H1 (cell line): ENCODE measurements around the gene SLC35D3. TPM values are rescaled to one million over a fixed set of nuclear protein-coding genes. Genes with fewer than 3 reads are reported as not detected.

Experiments
- CTCF ChIA-PET: fragments of 300-600 bp; sonication (Branson Sonifier 250); formaldehyde crosslinking; loops from one replicate; lab custom pipeline; 2021; ENCODE audit not compliant: partially characterized antibody; lab: Charles Lee
- POLR2A ChIA-PET: fragments of 300-600 bp; sonication (Branson Sonifier 250); formaldehyde crosslinking; loops from one replicate; lab custom pipeline; 2021; ENCODE audit warnings: inconsistent platforms; ENCODE audit not compliant: partially characterized antibody; lab: Charles Lee
- DNase-seq, 2 experiments: peaks; one replicate each; pipeline versions ENCODE4 v3.0.0 to v3.0.0-alpha.2; 2010 to 2022; ENCODE audit warnings: low spot score in 2 of 2, low read depth in 1 of 2, mixed read lengths in 1 of 2
- FAIRE-seq: peaks from 2 replicates; lab custom pipeline; 2011; peaks lifted over from hg19 to GRCh38; lab: Jason Lieb, UNC
- H2AFZ ChIP-seq: 2 replicates; pipeline ENCODE4 v1.8.1; 2012; ENCODE audit warnings: low read length, inconsistent platforms
- H2AK5ac ChIP-seq: 2 replicates; pipeline ENCODE4 v1.6.1; 2013; ENCODE audit warnings: low read depth, low read length
- H2BK120ac ChIP-seq: replicated peaks from 2 replicates; pipeline ENCODE3; 2013; ENCODE audit warnings: low read depth, low read length, inconsistent platforms
- H2BK12ac ChIP-seq: 2 replicates; pipeline ENCODE4 v1.6.1; 2013; ENCODE audit warnings: low read depth, low read length
- H2BK15ac ChIP-seq: 2 replicates; pipeline ENCODE4 v1.6.1; 2013; ENCODE audit warnings: low read length
- H2BK20ac ChIP-seq: 2 replicates; pipeline ENCODE4 v1.6.1; 2013; ENCODE audit warnings: low read length
- H2BK5ac ChIP-seq: 2 replicates; pipeline ENCODE4 v1.6.1; 2013; ENCODE audit warnings: low read depth, low read length
- H3K14ac ChIP-seq: 2 replicates; pipeline ENCODE4 v1.6.1; 2013; ENCODE audit warnings: inconsistent platforms; ENCODE audit not compliant: insufficient read length
- H3K18ac ChIP-seq: 2 replicates; pipeline ENCODE4 v1.6.1; 2013; ENCODE audit warnings: low read length; ENCODE audit errors: extremely low read depth
- H3K23ac ChIP-seq: 2 replicates; pipeline ENCODE4 v1.6.1; 2013; ENCODE audit warnings: inconsistent platforms; ENCODE audit not compliant: insufficient read length
- H3K23me2 ChIP-seq: 2 replicates; pipeline ENCODE4 v1.6.1; 2013; ENCODE audit warnings: low read depth, low read length
- H3K27ac ChIP-seq: 2 replicates; pipeline ENCODE4 v1.6.1; 2011; ENCODE audit warnings: low read depth, low read length, inconsistent platforms
- H3K27me3 ChIP-seq, 4 experiments: replicated peaks in 1 of 4; 1 replicate in 1 of 4; 2 replicates in 3 of 4; pipeline versions ENCODE4 v1.6.1 to v1.8.1; 2011 to 2013; ENCODE audit warnings: low read length in 3 of 4, mild to moderate bottlenecking in 3 of 4, inconsistent platforms in 2 of 4, mixed read lengths in 2 of 4, moderate library complexity in 1 of 4; ENCODE audit not compliant: control insufficient read depth in 3 of 4, insufficient read depth in 3 of 4; ENCODE audit errors: extremely low read depth in 1 of 4
- H3K36me3 ChIP-seq, 4 experiments: 2 replicates each; pipeline versions ENCODE4 v1.6.1 to v1.8.1; 2011 to 2013; ENCODE audit warnings: mild to moderate bottlenecking in 4 of 4, low read length in 3 of 4, moderate library complexity in 2 of 4, control low read depth in 1 of 4, inconsistent platforms in 1 of 4; ENCODE audit not compliant: insufficient read depth in 4 of 4, control insufficient read depth in 2 of 4
- H3K4ac ChIP-seq: replicated peaks from 2 replicates; pipeline ENCODE3; 2013; ENCODE audit warnings: low read length, low read depth, mixed read lengths, inconsistent platforms; ENCODE audit not compliant: insufficient read length
- H3K4me1 ChIP-seq, 4 experiments: replicated peaks in 1 of 4; 1 replicate in 1 of 4; 2 replicates in 3 of 4; pipeline versions ENCODE4 v1.6.1 to v1.8.1; 2011 to 2013; ENCODE audit warnings: low read length in 3 of 4, inconsistent platforms in 2 of 4, mixed read lengths in 1 of 4; ENCODE audit not compliant: insufficient read depth in 4 of 4, control insufficient read depth in 3 of 4
- H3K4me2 ChIP-seq, 2 experiments: 2 replicates each; pipeline versions ENCODE4 v1.6.1 to v1.8.1; 2011 to 2013; ENCODE audit warnings: low read depth in 2 of 2, low read length in 2 of 2, control low read depth in 1 of 2, inconsistent platforms in 1 of 2, mild to moderate bottlenecking in 1 of 2; ENCODE audit not compliant: insufficient read depth in 1 of 2
- H3K4me3 ChIP-seq, 4 experiments: fragments of 200-600, 300-600 bp in 1 of 4; sonication (generic), shearing (Covaris generic), sonication (Bioruptor Twin) in 1 of 4; 2 replicates each; pipeline versions ENCODE4 v1.5.1 to v1.8.1; 2011 to 2016; ENCODE audit warnings: low read length in 4 of 4, low read depth in 3 of 4, control low read depth in 2 of 4, inconsistent platforms in 2 of 4, mild to moderate bottlenecking in 2 of 4, mixed read lengths in 1 of 4, moderate library complexity in 1 of 4; ENCODE audit not compliant: insufficient read depth in 2 of 4; ENCODE audit errors: extremely low read depth in 1 of 4
- H3K56ac ChIP-seq: replicated peaks from 2 replicates; pipeline ENCODE3; 2013; ENCODE audit warnings: low read depth, mild to moderate bottlenecking, mixed read lengths, low read length, inconsistent platforms; ENCODE audit not compliant: insufficient read length
- H3K79me1 ChIP-seq: 2 replicates; pipeline ENCODE4 v1.6.1; 2013; ENCODE audit warnings: low read depth, low read length, control low read depth
- H3K79me2 ChIP-seq, 2 experiments: 2 replicates each; pipeline versions ENCODE4 v1.6.1 to v1.8.1; 2012 to 2013; ENCODE audit warnings: low read length in 2 of 2, mild to moderate bottlenecking in 2 of 2, inconsistent platforms in 1 of 2; ENCODE audit not compliant: insufficient read depth in 2 of 2, control insufficient read depth in 1 of 2
- H3K9ac ChIP-seq, 4 experiments: replicated peaks in 1 of 4; 1 replicate in 1 of 4; 2 replicates in 3 of 4; pipeline versions ENCODE4 v1.6.1 to v1.8.1; 2011 to 2013; ENCODE audit warnings: low read depth in 3 of 4, low read length in 3 of 4, control low read depth in 2 of 4, mild to moderate bottlenecking in 2 of 4, moderate library complexity in 2 of 4, inconsistent platforms in 1 of 4; ENCODE audit errors: extremely low read depth in 1 of 4
- H3K9me3 ChIP-seq, 2 experiments: 2 replicates each; pipeline versions ENCODE4 v1.6.1 to v1.8.1; 2012 to 2013; ENCODE audit warnings: mild to moderate bottlenecking in 2 of 2, moderate library complexity in 2 of 2, control low read depth in 1 of 2, inconsistent platforms in 1 of 2, low read depth in 1 of 2, low read length in 1 of 2, mixed read lengths in 1 of 2; ENCODE audit not compliant: insufficient read depth in 2 of 2
- H4K20me1 ChIP-seq, 2 experiments: replicated peaks in 1 of 2; 2 replicates each; pipeline versions ENCODE3 to v1.8.1; 2011 to 2013; ENCODE audit warnings: inconsistent platforms in 2 of 2, low read length in 2 of 2, mild to moderate bottlenecking in 1 of 2; ENCODE audit not compliant: insufficient read depth in 2 of 2, control insufficient read depth in 1 of 2
- H4K5ac ChIP-seq: 2 replicates; pipeline ENCODE4 v1.6.1; 2013; ENCODE audit warnings: low read length, low read depth, mixed read lengths, inconsistent platforms; ENCODE audit not compliant: insufficient read length
- H4K8ac ChIP-seq: 2 replicates; pipeline ENCODE4 v1.8.0; 2013; ENCODE audit warnings: mild to moderate bottlenecking, moderate library complexity, low read length, inconsistent platforms; ENCODE audit not compliant: insufficient read depth; ENCODE audit errors: extremely low read depth
- H4K91ac ChIP-seq: replicated peaks from 2 replicates; pipeline ENCODE3; 2013; ENCODE audit warnings: low read length, mixed read lengths, inconsistent platforms; ENCODE audit not compliant: insufficient read length
- ATF2 ChIP-seq: IDR thresholded peaks from 2 replicates; pipeline ENCODE4 v1.6.1; 2012; ENCODE audit warnings: low read length, inconsistent platforms
- CBX5 ChIP-seq: fragments of 300-800, 300-1000 bp; sonication (generic); IDR thresholded peaks from 2 replicates; pipeline ENCODE4 v1.7.1; 2016; ENCODE audit warnings: antibody characterized with exemption, low read length, low read depth
- CREB1 ChIP-seq: IDR thresholded peaks from 2 replicates; pipeline ENCODE4 v1.6.1; 2012; ENCODE audit warnings: inconsistent platforms
- CTCF ChIP-seq, 3 experiments: IDR thresholded peaks; 1 replicate in 2 of 3; 2 replicates in 1 of 3; pipeline versions ENCODE4 v1.5.1 to v1.6.1; 2011; ENCODE audit warnings: low read length in 3 of 3, mild to moderate bottlenecking in 3 of 3, inconsistent platforms in 2 of 3, low read depth in 1 of 3, moderate library complexity in 1 of 3; ENCODE audit not compliant: insufficient read depth in 1 of 3; ENCODE audit errors: control extremely low read depth in 1 of 3
- HDAC2 ChIP-seq, 2 experiments: fragments of 300-600 bp in 1 of 2; sonication (generic) in 1 of 2; IDR thresholded peaks; 2 replicates each; pipeline ENCODE4 v1.6.1; 2011 to 2012; ENCODE audit warnings: low read depth in 2 of 2, low read length in 2 of 2, mild to moderate bottlenecking in 2 of 2, moderate library complexity in 2 of 2, borderline replicate concordance in 1 of 2, inconsistent platforms in 1 of 2
- POLR2AphosphoS5 ChIP-seq: IDR thresholded peaks from 2 replicates; pipeline ENCODE4 v1.6.1; 2011; ENCODE audit warnings: low read depth, low read length
- SP4 ChIP-seq: IDR thresholded peaks from 2 replicates; pipeline ENCODE4 v1.6.1; 2012; ENCODE audit warnings: low read length, inconsistent platforms
- SRF ChIP-seq: IDR thresholded peaks from 2 replicates; pipeline ENCODE4 v1.6.1; 2011; ENCODE audit warnings: mild to moderate bottlenecking, low read depth, low read length, moderate library complexity
- TAF1 ChIP-seq: IDR thresholded peaks from 2 replicates; pipeline ENCODE4 v1.6.1; 2011; ENCODE audit warnings: mild to moderate bottlenecking, low read depth, low read length
- WGBS, 2 experiments: shearing (Covaris generic) in 1 of 2; methylation state at CpG; one replicate each; pipeline versions ENCODE4 v1.1.6 to v1.1.7; 2013 to 2015; ENCODE audit warnings: low lambda C conversion rate in 2 of 2, mixed read lengths in 2 of 2, inconsistent platforms in 1 of 2, low coverage in 1 of 2, missing lambda C conversion rate in 1 of 2; ENCODE audit not compliant: insufficient replicate concordance in 2 of 2, insufficient coverage in 1 of 2, insufficient read length in 1 of 2; ENCODE audit errors: extremely low coverage in 1 of 2, missing lambda C conversion rate in 1 of 2; 5-methylcytosine and 5-hydroxymethylcytosine counted together
- polyA plus RNA-seq, 7 experiments: library from polyadenylated mRNA; depleted of rRNA in 3 of 7; stranded (reverse) in 5 of 7; unstranded in 2 of 7; fragments of >200 nt in 5 of 7; fragments of 200-250 nt in 2 of 7; gene quantifications; 1 replicate in 5 of 7; 2 replicates in 1 of 7; 4 replicates in 1 of 7; pipeline versions ENCODE4 v1.2.1 to v1.2.3, GENCODE V29; 2011 to 2013; ENCODE audit warnings: missing spikeins in 2 of 7, mixed read lengths in 2 of 7
- total RNA-seq: library from RNA; stranded (reverse); fragmentation: NEBNext Ultra II Directional; extraction: Animal tissue kit (Norgen Biotek cat#: 25700); gene quantifications from 2 replicates; pipeline ENCODE4 v1.2.1, GENCODE V29; 2021

SLC35D3 gene
- total and polyA plus RNA-seq, 2 of the 8 experiments (the other 6 are each of a cell fraction or from before 2014, with no cell fraction given) = 0.27 to 0.39 TPM

GRCh38 chr6:136950436-136951126 lies 28.5 kb downstream of the SLC35D3 start:
- no peak overlapping the region for H3K4me3 ChIP-seq
- H2BK5ac ChIP-seq = no peak overlapping the region
- H2AK5ac ChIP-seq = no peak overlapping the region
- H4K91ac ChIP-seq = no peak overlapping the region
- no peak overlapping the region for H3K14ac ChIP-seq
- no peak overlapping the region for H4K5ac ChIP-seq
- no peaks in the 10 kb centered on the region for H3K79me1 ChIP-seq
- no peaks in the 10 kb centered on the region for H3K79me2 ChIP-seq
- CTCF ChIA-PET = interaction anchor here (0.6 to 1.0 kb wide), 2 partner anchors 9 to 95 kb away, joined by 3 read pairs; no protein-coding TSS in a partner anchor
- H3K9me3 ChIP-seq = 0 out of 4 replicates have a peak, but pooled peaks cover 0 to 2% of the 10 kb centered on the region in 2 experiments
- 91% methylated on average over 4 of the region's 4 CpGs; no CpG with 5 or more reads in 1 of the 2 experiments for WGBS, 2 experiments
- H2BK120ac ChIP-seq = no peak overlapping the region
- H2BK20ac ChIP-seq = no peak overlapping the region
- H3K4me1 ChIP-seq = peaks cover 0 to 7% (median 3%) of the 10 kb centered on the region in 4 experiments; a peak in 4 of 7 replicates
- no peak overlapping the region for H3K4ac ChIP-seq
- no peak overlapping the region for H3K23ac ChIP-seq
- no peak overlapping the region for H3K9ac ChIP-seq
- H2BK15ac ChIP-seq = no peak overlapping the region
- no peak overlapping the region for H3K56ac ChIP-seq
- H3K23me2 ChIP-seq = no peaks in the 10 kb centered on the region
- H2AFZ ChIP-seq = peak overlapping the region; percentile 13; the same call in 1 of the 2 replicates
- H3K27ac ChIP-seq = no peak overlapping the region
- H4K20me1 ChIP-seq = no peaks in the 10 kb centered on the region
- H3K27me3 ChIP-seq = no peaks in the 10 kb centered on the region
- FAIRE-seq (no peak), DNase-seq (no peak)
- H3K18ac ChIP-seq = no peak overlapping the region
- no peak overlapping the region for H4K8ac ChIP-seq
- H2BK12ac ChIP-seq = no peak overlapping the region
- POLR2A ChIA-PET = no interaction called here
- H3K36me3 ChIP-seq = no peaks in the 10 kb centered on the region
- no peak overlapping the region for H3K4me2 ChIP-seq
- TF ChIP-seq SRF = no peak
- no peak for TF ChIP-seq CBX5
- TF ChIP-seq POLR2AphosphoS5 = no peak
- no peak for TF ChIP-seq SP4
- TF ChIP-seq TAF1 = no peak
- TF ChIP-seq ATF2 = no peak
- TF ChIP-seq CTCF (IDR thresholded peaks at IDR 0.05; ENCODE audit: control extremely low read depth in 1 of 3, insufficient read depth in 1 of 3, low read depth in 1 of 3, low read length in 3 of 3) = no peak
- TF ChIP-seq CREB1 = no peak
- no peak for TF ChIP-seq HDAC2 (IDR thresholded peaks at IDR 0.05; ENCODE audit: borderline replicate concordance in 1 of 2, low read depth in 2 of 2, low read length in 2 of 2)
